PC-3 (cell line): ENCODE results near the gene LRIG3. TPM values are rescaled to one million over a fixed set of nuclear protein-coding genes. Genes with fewer than 3 reads are reported as not detected.

Experiments
- ATAC-seq: fragments of 200-7000 bp; cut with Tn5 transposase; 2 replicates; pipeline ENCODE4 v1.9.1; 2020; ENCODE audit warnings: mild to moderate bottlenecking, moderate library complexity
- BruUV-seq: library from RNA; stranded (reverse); fragments of 400-500 nt; replicated peaks from 2 replicates; lab custom pipeline; 2021; lab: Mats Ljungman, UMichigan
- CTCF ChIA-PET: fragments of 300-600 bp; sonication (Branson Sonifier 250); formaldehyde crosslinking; loops from one replicate; lab custom pipeline; 2022; ENCODE audit warnings: antibody characterized with exemption; lab: Charles Lee
- POLR2A ChIA-PET: fragments of 300-600 bp; sonication (Branson Sonifier 250); formaldehyde crosslinking; loops from one replicate; lab custom pipeline; 2022; ENCODE audit warnings: antibody characterized with exemption; ENCODE audit not compliant: unreplicated experiment; lab: Charles Lee
- DNase-seq: peaks from one replicate; pipeline ENCODE4 v3.0.0-alpha.2; 2015
- H2AFZ ChIP-seq: fragments of 300-600 bp; sonication (generic); 2 replicates; pipeline ENCODE4 v1.6.0; 2016; ENCODE audit warnings: antibody characterized with exemption, low read length
- H3F3A ChIP-seq: fragments of 300-600 bp; sonication (generic); one replicate; pipeline ENCODE4 v1.6.0; 2017; ENCODE audit warnings: antibody characterized with exemption, low read length, control low read depth, mild to moderate bottlenecking; ENCODE audit not compliant: unreplicated experiment
- H3K27ac ChIP-seq: fragments of 300-600 bp; sonication (generic); 2 replicates; pipeline ENCODE4 v1.5.1; 2016; ENCODE audit warnings: mild to moderate bottlenecking, low read length
- H3K27me3 ChIP-seq: fragments of 300-600 bp; sonication (generic); 2 replicates; pipeline ENCODE4 v1.6.1; 2016; ENCODE audit warnings: low read length, mixed read lengths
- H3K36me3 ChIP-seq: fragments of 300-600 bp; sonication (generic); 2 replicates; pipeline ENCODE4 v1.6.1; 2016; ENCODE audit warnings: low read depth, mixed run types, low read length, mixed read lengths
- H3K4me1 ChIP-seq: fragments of 300-600 bp; sonication (generic); 2 replicates; pipeline ENCODE4 v1.5.1; 2016; ENCODE audit warnings: low read length; ENCODE audit not compliant: insufficient read depth
- H3K4me2 ChIP-seq: fragments of 300-600 bp; sonication (generic); 2 replicates; pipeline ENCODE4 v1.6.0; 2016; ENCODE audit warnings: low read length
- H3K4me3 ChIP-seq: fragments of 300-600 bp; sonication (generic); 2 replicates; pipeline ENCODE4 v1.5.1; 2016; ENCODE audit warnings: mild to moderate bottlenecking, low read length, mixed read lengths
- H3K79me2 ChIP-seq: fragments of 300-600 bp; sonication (generic); 2 replicates; pipeline ENCODE4 v1.6.1; 2017; ENCODE audit warnings: low read length, mixed read lengths
- H3K9ac ChIP-seq: fragments of 300-600 bp; sonication (generic); 2 replicates; pipeline ENCODE4 v1.6.0; 2016; ENCODE audit warnings: mild to moderate bottlenecking, low read length
- H3K9me2 ChIP-seq: fragments of 300-600 bp; sonication (generic); replicated peaks from 2 replicates; pipeline ENCODE4 v1.6.1; 2016; ENCODE audit warnings: mixed run types, low read length, mixed read lengths
- H3K9me3 ChIP-seq: fragments of 300-600 bp; sonication (generic); 2 replicates; pipeline ENCODE4 v1.6.1; 2016; ENCODE audit warnings: low read length, mixed read lengths
- H4K20me1 ChIP-seq: fragments of 300-600 bp; sonication (generic); 2 replicates; pipeline ENCODE4 v1.6.1; 2016; ENCODE audit warnings: low read length, mixed read lengths
- CTCF ChIP-seq: fragments of 300-600 bp; sonication (generic); conservative IDR thresholded peaks from 2 replicates; pipeline ENCODE4 v1.5.1; 2017; ENCODE audit warnings: antibody characterized with exemption, low read depth, mild to moderate bottlenecking, low read length
- EZH2 ChIP-seq: fragments of 300-600 bp; sonication (generic); IDR thresholded peaks from one replicate; pipeline ENCODE4 v1.6.1; 2017; ENCODE audit warnings: antibody characterized with exemption, mild to moderate bottlenecking, low read length; ENCODE audit not compliant: unreplicated experiment
- EZH2phosphoT487 ChIP-seq: fragments of 300-600 bp; sonication (generic); IDR thresholded peaks from 2 replicates; pipeline ENCODE4 v1.6.1; 2018; ENCODE audit warnings: mild to moderate bottlenecking, antibody characterized with exemption, low read length, borderline replicate concordance
- intact Hi-C: fragments of 100-400 bp; cut with micrococcal nuclease; formaldehyde crosslinking; loops from 2 replicates; pipeline ENCODE4 v1.9.0; 2023
- total RNA-seq: library from RNA; depleted of rRNA; stranded (reverse); fragments of >200 nt; gene quantifications from 2 replicates; pipeline ENCODE4 v1.2.3, GENCODE V29; 2014

The LRIG3 gene
- total RNA-seq, 1 experiment from 2014 or later, result 8.6 TPM

DNA sequence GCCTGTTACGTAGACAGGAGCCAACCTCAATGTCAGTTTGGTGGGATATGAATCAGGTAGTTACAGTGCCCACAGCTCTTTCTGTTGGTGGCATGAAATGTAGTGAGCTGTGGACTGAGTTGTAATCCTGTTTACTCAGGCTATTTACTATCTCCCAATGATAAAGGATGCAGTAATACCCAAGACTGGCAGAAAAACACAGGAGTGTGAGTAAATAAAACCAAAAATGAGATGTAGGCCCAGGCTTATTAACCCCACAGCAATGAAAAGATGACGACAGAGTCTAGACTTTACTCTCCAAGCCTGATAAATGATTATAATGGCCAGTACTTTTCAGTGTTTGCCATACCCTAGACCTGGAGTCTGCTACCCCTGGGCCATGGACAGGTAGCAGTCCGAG, 22.8 kb upstream of the LRIG3 start:
- H3K4me3 ChIP-seq, result no peak overlapping the region

DNA sequence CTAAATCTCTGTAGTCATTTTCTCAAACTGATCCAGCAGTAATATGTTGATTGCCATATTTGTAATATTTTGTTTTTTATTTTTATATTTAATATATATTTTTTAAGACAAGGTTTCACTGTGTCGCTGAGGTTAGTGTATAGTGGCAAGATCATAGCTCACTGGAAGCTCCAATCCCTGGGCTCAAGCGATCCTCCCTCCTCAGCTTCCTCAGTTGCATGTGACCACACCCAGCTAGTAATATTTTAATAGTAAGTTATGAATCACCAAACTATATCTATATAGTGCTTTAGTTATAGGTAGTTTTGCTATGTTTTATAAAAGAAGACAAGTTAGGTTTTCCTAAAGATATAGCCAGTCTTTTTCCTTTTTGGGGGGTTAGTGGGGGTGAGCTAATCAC, 22.0 kb upstream of the LRIG3 start:
- no peaks in the 10 kb centered on the region for H3F3A ChIP-seq
- TF ChIP-seq EZH2 (no peak), CTCF (no peak), EZH2phosphoT487 (no peak)
- peaks cover 7% of the 10 kb centered on the region for H3K4me1 ChIP-seq
- H2AFZ ChIP-seq, result no peak overlapping the region
- DNase-seq, result peak; percentile 54
- peak overlapping the region; percentile 3; the same call in 1 of the 2 replicates for H3K27ac ChIP-seq
- ChIA-PET CTCF (no interaction called here), POLR2A (interaction anchor here (0.7 kb wide), 1 partner anchor 108 kb away, joined by 6 read pairs; no protein-coding TSS in a partner anchor)
- no peak overlapping the region for H3K4me3 ChIP-seq
- H3K79me2 ChIP-seq, result no peaks in the 10 kb centered on the region
- no peaks in the 10 kb centered on the region for H3K9me2 ChIP-seq
- H4K20me1 ChIP-seq, result no peaks in the 10 kb centered on the region
- H3K9ac ChIP-seq, result no peak overlapping the region
- H3K27me3 ChIP-seq, result no peaks in the 10 kb centered on the region
- BruUV-seq, result no TSS peak
- intact Hi-C loops, result no loop called here
- no peaks in the 10 kb centered on the region for H3K9me3 ChIP-seq
- H3K4me2 ChIP-seq, result peak overlapping the region; percentile 39
- H3K36me3 ChIP-seq, result no peaks in the 10 kb centered on the region
- peak; percentile 85 for ATAC-seq

More for the DNA sequence above, 22.8 kb upstream of the LRIG3 start:
- Histone ChIP-seq H3K79me2 (no peaks in the 10 kb centered on the region), H3K9me2 (no peaks in the 10 kb centered on the region), H3K4me1 (peaks cover 7% of the 10 kb centered on the region), H3K4me2 (no peak overlapping the region), H2AFZ (no peak overlapping the region), H3K36me3 (no peaks in the 10 kb centered on the region), H3K9me3 (no peaks in the 10 kb centered on the region), H3K27ac (peak overlapping the region; percentile 3; the same call in 1 of the 2 replicates), H3K9ac (no peak overlapping the region), H4K20me1 (no peaks in the 10 kb centered on the region), H3F3A (no peaks in the 10 kb centered on the region), H3K27me3 (no peaks in the 10 kb centered on the region)
- DNase-seq, result peak; percentile 9
- ATAC-seq, result peak; percentile 89
- intact Hi-C loops, result no loop called here
- ChIA-PET POLR2A (no interaction called here), CTCF (no interaction called here)
- no TSS peak for BruUV-seq
- TF ChIP-seq CTCF (no peak), EZH2 (no peak), EZH2phosphoT487 (no peak)

GRCh38 chr12:58939399-58940100, 19.2 kb upstream of the LRIG3 start:
- no peaks in the 10 kb centered on the region for H3K9me2 ChIP-seq
- TF ChIP-seq CTCF (no peak), EZH2phosphoT487 (no peak), EZH2 (no peak)
- no peak overlapping the region for H3K27ac ChIP-seq
- H3K79me2 ChIP-seq, result no peaks in the 10 kb centered on the region
- no peak overlapping the region for H3K4me3 ChIP-seq
- H3K36me3 ChIP-seq, result no peaks in the 10 kb centered on the region
- no peaks in the 10 kb centered on the region for H3K27me3 ChIP-seq
- H3K4me2 ChIP-seq, result no peak overlapping the region
- ChIA-PET POLR2A (no interaction called here), CTCF (no interaction called here)
- ATAC-seq (no peak), DNase-seq (no peak)
- no peaks in the 10 kb centered on the region for H3K9me3 ChIP-seq
- no peaks in the 10 kb centered on the region for H4K20me1 ChIP-seq
- H3K4me1 ChIP-seq, result peaks cover 7% of the 10 kb centered on the region
- no peak overlapping the region for H3K9ac ChIP-seq
- intact Hi-C loops, result no loop called here
- no TSS peak for BruUV-seq
- H2AFZ ChIP-seq, result no peak overlapping the region
- no peaks in the 10 kb centered on the region for H3F3A ChIP-seq
